Endothelial cell of umbilical vein (primary cell): ENCODE results near the gene VIT. TPM values are rescaled to one million over a fixed set of nuclear protein-coding genes. Genes with fewer than 3 reads are reported as not detected.

Source experiments
- BruUV-seq: library from RNA; stranded (reverse); fragments of 400-500 nt; replicated peaks from 2 replicates; lab custom pipeline; 2021; lab: Mats Ljungman, UMichigan
- CTCF ChIA-PET: fragments of 300-600, 350-600 bp; sonication (Branson Sonifier 250); formaldehyde crosslinking; loops from one replicate; lab custom pipeline; 2021; ENCODE audit warnings: antibody characterized with exemption, inconsistent platforms; lab: Charles Lee
- POLR2A ChIA-PET: fragments of 300-600, 350-600 bp; sonication (Branson Sonifier 250); formaldehyde crosslinking; loops from one replicate; lab custom pipeline; 2021; ENCODE audit warnings: antibody characterized with exemption, inconsistent platforms; lab: Charles Lee
- DNase-seq: peaks from one replicate; pipeline ENCODE4 v3.0.0-alpha.2; 2011; ENCODE audit warnings: low read depth, low spot score
- FAIRE-seq: peaks from 2 replicates; lab custom pipeline; 2011; peaks lifted over from hg19 to GRCh38; lab: Jason Lieb, UNC
- H2AFZ ChIP-seq: 2 replicates; pipeline ENCODE4 v1.6.0; 2012; ENCODE audit warnings: low read depth, low read length, control low read depth, inconsistent platforms
- H3K27ac ChIP-seq: 2 replicates; pipeline ENCODE4 v1.5.1; 2011; ENCODE audit warnings: low read depth, mild to moderate bottlenecking, control low read depth, low read length, moderate library complexity; ENCODE audit not compliant: insufficient read depth
- H3K27me3 ChIP-seq, 2 experiments: 2 replicates each; pipeline versions ENCODE4 v1.6.0 to v1.6.1; 2011; ENCODE audit warnings: low read length in 2 of 2, mixed read lengths in 1 of 2; ENCODE audit not compliant: control insufficient read depth in 2 of 2, insufficient read depth in 2 of 2
- H3K36me3 ChIP-seq, 2 experiments: 2 replicates in 1 of 2; 3 replicates in 1 of 2; pipeline ENCODE4 v1.5.1; 2011; ENCODE audit warnings: low read length in 2 of 2, mild to moderate bottlenecking in 1 of 2, moderate library complexity in 1 of 2; ENCODE audit not compliant: control insufficient read depth in 2 of 2, insufficient read depth in 2 of 2; ENCODE audit errors: extremely low read depth in 1 of 2
- H3K4me1 ChIP-seq: 3 replicates; pipeline ENCODE4 v1.5.1; 2011; ENCODE audit warnings: mild to moderate bottlenecking, low read length; ENCODE audit not compliant: control insufficient read depth, insufficient read depth; ENCODE audit errors: extremely low read depth
- H3K4me2 ChIP-seq: 2 replicates; pipeline ENCODE4 v1.6.1; 2011; ENCODE audit warnings: low read length, control low read depth, mixed read lengths; ENCODE audit not compliant: insufficient read depth
- H3K4me3 ChIP-seq, 3 experiments: fragments of 200-600 bp in 1 of 3; sonication (generic), shearing (Covaris generic) in 1 of 3; replicated peaks in 1 of 3; 2 replicates each; pipeline ENCODE4 v1.5.1; 2011 to 2016; ENCODE audit warnings: control low read depth in 3 of 3, low read length in 3 of 3, mild to moderate bottlenecking in 2 of 3, inconsistent platforms in 1 of 3, low read depth in 1 of 3, moderate library complexity in 1 of 3; ENCODE audit not compliant: insufficient read depth in 1 of 3
- H3K79me2 ChIP-seq: 2 replicates; pipeline ENCODE4 v1.6.0; 2012; ENCODE audit warnings: low read length, inconsistent platforms; ENCODE audit not compliant: control insufficient read depth, insufficient read depth
- H3K9ac ChIP-seq: replicated peaks from 2 replicates; pipeline ENCODE3; 2011; ENCODE audit warnings: low read length, control low read depth; ENCODE audit not compliant: insufficient read depth; ENCODE audit errors: extremely low read depth
- H3K9me1 ChIP-seq: replicated peaks from 3 replicates; pipeline ENCODE4 v1.6.0; 2011; ENCODE audit warnings: mild to moderate bottlenecking, low read length; ENCODE audit not compliant: control insufficient read depth, insufficient read depth; ENCODE audit errors: extremely low read depth
- H3K9me3 ChIP-seq: replicated peaks from 2 replicates; pipeline ENCODE4 v1.5.1; 2012; ENCODE audit warnings: low read length, inconsistent platforms; ENCODE audit not compliant: control insufficient read depth, insufficient read depth
- H4K20me1 ChIP-seq: replicated peaks from 2 replicates; pipeline ENCODE3; 2011; ENCODE audit warnings: mild to moderate bottlenecking, low read length; ENCODE audit not compliant: control insufficient read depth, insufficient read depth; ENCODE audit errors: extremely low read depth
- CTCF ChIP-seq, 2 donors: IDR thresholded peaks; 1 replicate in 1 of 2; 2 replicates in 1 of 2; pipeline ENCODE4 v1.5.1; 2011; ENCODE audit warnings: low read length in 2 of 2, mild to moderate bottlenecking in 2 of 2, moderate library complexity in 2 of 2, control low read depth in 1 of 2, inconsistent platforms in 1 of 2, low read depth in 1 of 2; ENCODE audit not compliant: insufficient read depth in 1 of 2; ENCODE audit errors: extremely low read depth in 1 of 2
- EZH2 ChIP-seq: IDR thresholded peaks from 2 replicates; pipeline ENCODE4 v1.6.1; 2012; ENCODE audit warnings: borderline replicate concordance, low read depth, mild to moderate bottlenecking, moderate library complexity, low read length, inconsistent platforms; ENCODE audit not compliant: severe bottlenecking
- FOS ChIP-seq: IDR thresholded peaks from 2 replicates; pipeline ENCODE4 v1.6.1; 2011; ENCODE audit warnings: mild to moderate bottlenecking, low read length, moderate library complexity, borderline replicate concordance; ENCODE audit not compliant: insufficient read depth
- GATA2 ChIP-seq: IDR thresholded peaks from 2 replicates; pipeline ENCODE4 v1.7.0; 2011; ENCODE audit warnings: low read depth, mild to moderate bottlenecking, moderate library complexity, mixed read lengths, low read length; ENCODE audit not compliant: insufficient read length, insufficient read depth
- JUN ChIP-seq: IDR thresholded peaks from 2 replicates; pipeline ENCODE4 v1.6.1; 2011; ENCODE audit warnings: borderline replicate concordance, low read depth; ENCODE audit not compliant: insufficient read length, insufficient read depth
- MAX ChIP-seq: IDR thresholded peaks from 2 replicates; pipeline ENCODE4 v1.6.1; 2011; ENCODE audit not compliant: insufficient read depth, insufficient read length
- MYC ChIP-seq: IDR thresholded peaks from one replicate; pipeline ENCODE4 v1.6.1; 2011; ENCODE audit warnings: mild to moderate bottlenecking, low read depth, low read length
- POLR2A ChIP-seq: IDR thresholded peaks from 2 replicates; pipeline ENCODE4 v1.6.1; 2012; ENCODE audit warnings: low read depth, mild to moderate bottlenecking, control low read depth, low read length
- POLR2AphosphoS5 ChIP-seq: IDR thresholded peaks from 2 replicates; pipeline ENCODE4 v1.6.1; 2012; ENCODE audit warnings: low read depth, mild to moderate bottlenecking, control low read depth, low read length, moderate library complexity; ENCODE audit not compliant: insufficient read depth
- dilution Hi-C: fragments of 300-500 bp; cut with MboI; formaldehyde crosslinking; loops from one replicate; pipeline ENCODE4 v1.15.0; 2019; ENCODE audit warnings: low sequenced_read_pairs; ENCODE audit not compliant: extremely low pct_ligation_motif_present
- intact Hi-C: fragments of 100-400 bp; cut with micrococcal nuclease; formaldehyde crosslinking; loops from one replicate; pipeline ENCODE4 v1.10.0; 2022
- polyA plus RNA-seq, 4 experiments: library from polyadenylated mRNA; depleted of rRNA in 3 of 4; stranded (reverse) in 3 of 4; unstranded in 1 of 4; fragments of >200 nt; gene quantifications; 2 replicates each; pipeline versions ENCODE4 v1.2.1 to v1.2.3, GENCODE V29; 2011 to 2012; ENCODE audit warnings: missing spikeins in 1 of 4
- total RNA-seq: library from RNA; stranded (reverse); gene quantifications from 2 replicates; pipeline ENCODE4 v1.2.3, GENCODE V29; 2021

The VIT gene
- total and polyA plus RNA-seq, 2 donors (not counting 3 experiments of a cell fraction or from before 2014, with no cell fraction given), result 0.54 to 0.88 TPM

- Histone ChIP-seq H2AFZ (no peak overlapping the region), H3K79me2 (no peaks in the 10 kb centered on the region), H3K36me3 (no peaks in the 10 kb centered on the region), H3K27me3 (peaks cover 12 to 34% of the 10 kb centered on the region in 2 experiments), H3K4me2 (no peak overlapping the region), H3K4me3 (no peak overlapping the region), H3K9me3 (no peaks in the 10 kb centered on the region), H4K20me1 (no peaks in the 10 kb centered on the region), H3K4me1 (no peaks in the 10 kb centered on the region), H3K9ac (no peak overlapping the region), H3K27ac (no peak overlapping the region), H3K9me1 (no peaks in the 10 kb centered on the region)
- TF ChIP-seq POLR2AphosphoS5 (no peak), CTCF (IDR thresholded peaks at IDR 0.05; ENCODE audit: extremely low read depth in 1 of 2, insufficient read depth in 1 of 2, low read depth in 1 of 2, low read length in 2 of 2) (no peak), MYC (no peak), FOS (no peak), JUN (no peak), GATA2 (no peak), EZH2 (no peak), POLR2A (no peak), MAX (no peak)
- dilution Hi-C loops (no loop called here), intact Hi-C loops (no loop called here)
- no peak for FAIRE-seq
- ChIA-PET CTCF (no interaction called here), POLR2A (no interaction called here)
- no peak for DNase-seq
- BruUV-seq, result no TSS peak
These were observed 102.2 kb downstream of the VIT start for GRCh38 chr2:36798724-36799123.
